Muscle of leg (tissue), 11 donors: ENCODE data around the gene NOVA2. TPM values are rescaled to one million over a fixed set of nuclear protein-coding genes. Genes with fewer than 3 reads are reported as not detected.

ENCODE experiments used
- DNase-seq: peaks from one replicate; pipeline ENCODE4 v3.0.0; 2013
- H3K27ac ChIP-seq: one replicate; pipeline ENCODE4 v1.5.1; 2013; ENCODE audit warnings: mild to moderate bottlenecking, low read length, control low read depth
- H3K27me3 ChIP-seq: one replicate; pipeline ENCODE4 v1.6.1; 2013; ENCODE audit warnings: low read length; ENCODE audit not compliant: control insufficient read depth, insufficient read depth
- H3K36me3 ChIP-seq: one replicate; pipeline ENCODE4 v1.6.1; 2013; ENCODE audit warnings: low read length; ENCODE audit not compliant: control insufficient read depth, insufficient read depth
- H3K4me1 ChIP-seq: one replicate; pipeline ENCODE4 v1.6.1; 2013; ENCODE audit warnings: low read length; ENCODE audit not compliant: control insufficient read depth, insufficient read depth
- H3K4me3 ChIP-seq: one replicate; pipeline ENCODE4 v1.5.1; 2013; ENCODE audit warnings: low read length, control low read depth
- H3K9me3 ChIP-seq: replicated peaks from 2 replicates; pipeline ENCODE4 v1.6.1; 2013; ENCODE audit warnings: low read depth, low read length; ENCODE audit not compliant: control insufficient read depth
- WGBS: methylation state at CpG from one replicate; pipeline ENCODE4 v1.1.5; 2013; ENCODE audit warnings: missing lambda C conversion rate; ENCODE audit not compliant: insufficient coverage; 5-methylcytosine and 5-hydroxymethylcytosine counted together
- polyA plus RNA-seq, 8 donors: library from polyadenylated mRNA; unstranded; fragments of 120-200 nt; gene quantifications; one replicate each; pipeline versions ENCODE4 v1.2.1 to v1.2.3, GENCODE V29; 2013; ENCODE audit warnings: inconsistent platforms in 1 of 8, low replicate concordance in 1 of 8; ENCODE audit not compliant: insufficient read length in 8 of 8, insufficient read depth in 1 of 8
- total RNA-seq: library from RNA; stranded (reverse); fragments of 120-200 nt; gene quantifications from one replicate; pipeline ENCODE4 v1.2.4, GENCODE V29; 2013

NOVA2 gene
- total and polyA plus RNA-seq, 9 donors, result 0.98 to 5.3 (median 3.9) TPM

DNA sequence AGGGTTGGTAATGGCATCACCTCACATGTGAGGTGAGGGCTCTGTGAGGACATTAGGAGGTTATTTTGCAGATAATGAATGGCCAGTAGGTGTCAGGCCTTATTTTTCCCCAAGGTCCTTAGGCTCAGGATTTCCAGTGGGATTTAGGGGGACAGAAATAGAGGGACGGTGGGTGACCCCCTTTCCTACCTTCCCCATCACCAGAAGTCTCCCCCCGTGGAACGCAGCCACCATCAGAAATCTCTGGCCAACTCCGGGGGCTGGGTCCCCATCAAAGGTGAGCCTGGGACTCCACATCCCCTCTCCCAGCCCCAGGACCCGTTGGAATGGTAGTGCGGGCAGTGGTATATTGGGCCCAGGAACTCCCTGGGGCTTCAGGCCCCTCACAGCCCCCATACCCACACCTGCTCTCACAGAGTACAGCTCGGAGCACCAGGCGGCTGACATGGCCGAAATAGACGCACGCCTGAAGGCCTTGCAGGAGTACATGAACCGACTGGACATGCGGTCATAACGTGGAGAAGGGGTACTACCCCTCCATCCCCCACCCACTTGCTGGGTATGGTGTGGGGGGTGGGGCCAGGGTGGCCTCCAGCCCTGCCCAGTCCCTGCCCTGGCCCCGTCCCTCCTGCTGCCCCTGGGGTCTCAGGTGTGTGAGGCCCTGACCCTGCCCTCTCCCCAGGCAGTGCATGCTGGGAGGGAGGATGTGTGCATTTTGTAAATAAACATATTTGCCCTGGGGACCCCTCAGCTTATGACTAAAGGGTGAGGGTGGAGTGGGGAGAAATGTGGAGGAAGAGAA, 44.4 kb upstream of the NOVA2 start:
- Histone ChIP-seq H3K27ac (no peak overlapping the region), H3K4me3 (no peak overlapping the region), H3K36me3 (peaks cover 7% of the 10 kb centered on the region), H3K4me1 (peaks cover 17% of the 10 kb centered on the region), H3K9me3 (no peaks in the 10 kb centered on the region), H3K27me3 (peaks cover 42% of the 10 kb centered on the region)
- DNase-seq, result no peak
- WGBS, result 91% methylated on average over 5 of the region's 15 CpGs

DNA sequence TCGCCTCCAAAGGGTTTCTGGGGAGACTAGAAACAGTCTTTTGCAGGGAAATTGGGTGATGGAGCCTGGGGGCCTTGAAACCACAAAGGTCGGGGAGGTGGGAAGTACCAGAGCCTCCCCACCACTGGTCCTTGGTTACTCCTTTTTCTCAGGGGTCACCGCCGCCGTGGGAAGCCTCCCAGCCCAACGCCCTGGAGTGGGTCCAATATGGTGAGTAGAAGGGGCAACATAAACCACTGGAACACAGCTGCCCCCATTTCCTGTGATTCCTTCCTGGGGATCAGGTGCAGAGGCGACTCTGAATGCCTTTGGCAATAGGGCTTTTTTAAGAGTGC, 43.4 kb upstream of the NOVA2 start:
- Histone ChIP-seq H3K27ac (no peak overlapping the region), H3K9me3 (no peaks in the 10 kb centered on the region), H3K27me3 (peaks cover 36% of the 10 kb centered on the region), H3K36me3 (peaks cover 7% of the 10 kb centered on the region), H3K4me1 (peaks cover 17% of the 10 kb centered on the region), H3K4me3 (no peak overlapping the region)
- 47% methylated on average over 3 of the region's 7 CpGs for WGBS
- no peak for DNase-seq

DNA sequence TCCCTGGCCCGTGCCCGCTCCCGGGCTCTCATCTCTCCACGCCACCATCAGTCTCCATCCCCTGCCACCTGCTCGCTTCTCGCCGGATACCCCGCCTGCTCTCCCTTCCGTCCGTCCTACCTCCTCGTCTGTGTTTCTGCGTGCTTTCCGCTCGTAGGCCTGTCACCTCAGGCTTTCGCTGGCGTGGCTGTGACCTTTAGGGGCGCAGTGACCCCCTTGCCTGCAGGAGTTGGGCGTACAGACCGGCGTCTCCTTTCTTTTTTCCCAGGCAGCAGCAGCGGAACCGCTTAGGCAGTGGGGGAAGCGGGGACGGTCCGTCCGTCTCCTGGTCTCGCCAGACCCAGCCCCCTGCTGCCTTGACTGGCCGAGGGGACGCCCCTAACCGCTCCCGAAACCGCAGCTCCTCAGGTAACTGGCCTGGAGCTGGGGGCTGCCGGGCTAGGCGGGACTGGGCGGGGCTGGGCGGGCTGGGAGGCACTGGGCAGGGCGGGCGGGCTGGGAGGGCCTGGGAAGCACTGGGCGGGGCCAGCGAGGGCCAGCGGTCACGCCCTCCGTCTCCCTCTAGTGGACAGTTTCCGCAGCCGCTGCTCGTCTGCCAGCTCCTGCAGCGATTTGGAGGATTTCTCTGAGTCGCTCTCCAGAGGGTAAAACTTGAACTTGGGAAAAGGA, 42.9 kb upstream of the NOVA2 start:
- Histone ChIP-seq H3K9me3 (no peaks in the 10 kb centered on the region), H3K4me3 (peak overlapping the region; percentile 56), H3K27ac (no peak overlapping the region), H3K36me3 (peaks cover 7% of the 10 kb centered on the region), H3K4me1 (peaks cover 17% of the 10 kb centered on the region), H3K27me3 (peaks cover 32% of the 10 kb centered on the region)
- DNase-seq, result peak; percentile 88
- 0% methylated on average over 44 of the region's 48 CpGs for WGBS

DNA sequence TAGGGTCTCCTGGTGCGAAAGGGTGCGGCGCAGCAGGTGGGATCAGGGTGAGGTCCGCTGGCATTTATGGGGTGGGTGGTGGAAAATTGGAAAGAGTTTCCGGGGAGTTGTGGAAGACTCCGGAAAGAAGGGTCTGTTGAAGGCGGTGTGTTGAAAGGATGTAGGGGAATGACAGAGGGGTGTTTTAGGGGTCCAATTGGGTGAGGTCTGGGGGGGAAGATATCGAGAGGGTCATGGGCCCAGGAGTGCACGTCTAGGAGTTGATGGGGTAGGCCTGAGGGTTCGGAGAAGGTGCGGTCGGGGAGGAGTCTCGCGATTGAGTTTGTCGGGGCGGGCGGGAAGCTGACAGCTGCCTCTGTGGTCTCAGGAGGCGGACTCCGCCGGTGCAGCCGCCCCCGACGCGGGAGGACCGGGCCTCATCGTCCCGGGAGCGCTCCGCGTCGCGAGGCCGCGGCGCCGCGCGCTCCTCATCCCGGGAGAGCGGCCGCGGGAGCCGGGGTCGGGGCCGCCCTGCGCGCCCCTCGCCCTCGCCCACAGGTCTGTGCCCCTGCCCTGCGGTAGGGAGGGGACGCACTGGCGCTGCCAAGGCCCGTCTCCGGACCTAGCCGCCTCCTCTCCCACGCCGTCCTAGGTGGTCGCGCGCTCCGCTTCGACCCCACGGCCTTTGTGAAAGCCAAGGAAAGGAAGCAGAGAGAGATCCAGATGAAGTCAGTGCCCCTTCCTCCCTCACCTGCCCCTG, 42.2 kb upstream of the NOVA2 start:
- peaks cover 32% of the 10 kb centered on the region for H3K27me3 ChIP-seq
- H3K9me3 ChIP-seq, result no peaks in the 10 kb centered on the region
- peaks cover 17% of the 10 kb centered on the region for H3K4me1 ChIP-seq
- H3K27ac ChIP-seq, result no peak overlapping the region
- peaks cover 7% of the 10 kb centered on the region for H3K36me3 ChIP-seq
- WGBS, result 2% methylated on average over 62 of the region's 63 CpGs
- no peak for DNase-seq
- peak overlapping the region; percentile 56 for H3K4me3 ChIP-seq

DNA sequence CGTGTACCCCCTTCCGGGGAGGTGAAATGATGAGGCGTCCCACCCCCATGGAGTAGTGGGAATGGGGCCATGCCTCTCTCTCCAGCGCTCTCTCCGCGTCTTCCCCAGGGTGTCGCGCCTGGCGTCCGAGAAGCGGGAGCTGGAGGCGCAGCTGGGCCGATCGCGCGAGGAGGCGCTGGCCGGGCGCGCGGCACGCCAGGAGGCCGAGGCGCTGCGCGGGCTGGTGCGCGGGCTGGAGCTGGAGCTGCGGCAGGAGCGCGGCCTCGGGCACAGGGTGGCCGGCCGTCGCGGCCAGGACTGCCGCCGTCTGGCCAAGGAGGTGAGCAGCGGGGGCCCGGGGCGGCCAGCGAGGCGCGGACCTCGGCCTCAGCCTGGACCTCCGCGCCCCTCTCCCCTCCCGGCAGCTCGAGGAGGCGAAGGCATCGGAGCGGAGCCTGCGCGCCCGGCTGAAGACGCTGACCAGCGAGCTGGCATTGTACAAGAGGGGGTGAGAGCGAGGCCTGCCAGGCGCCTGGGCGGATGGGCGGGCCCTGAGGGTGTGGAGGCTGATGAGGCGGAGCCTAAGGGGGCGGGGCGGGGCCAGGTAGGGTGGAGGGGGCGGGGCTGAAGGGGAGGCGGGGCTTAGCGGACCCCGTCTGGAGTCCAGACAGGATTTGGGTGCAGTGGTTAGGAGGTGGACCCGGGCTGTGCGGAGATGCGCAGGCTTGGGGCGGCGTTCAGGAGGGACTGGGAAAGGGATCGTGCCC, 41.4 kb upstream of the NOVA2 start:
- H3K9me3 ChIP-seq, result no peaks in the 10 kb centered on the region
- H3K36me3 ChIP-seq, result peaks cover 9% of the 10 kb centered on the region
- peaks cover 17% of the 10 kb centered on the region for H3K4me1 ChIP-seq
- peaks cover 32% of the 10 kb centered on the region for H3K27me3 ChIP-seq
- H3K27ac ChIP-seq, result no peak overlapping the region
- no peak overlapping the region for H3K4me3 ChIP-seq
- peak; percentile 40 for DNase-seq
- 4% methylated on average over 53 of the region's 74 CpGs for WGBS

DNA sequence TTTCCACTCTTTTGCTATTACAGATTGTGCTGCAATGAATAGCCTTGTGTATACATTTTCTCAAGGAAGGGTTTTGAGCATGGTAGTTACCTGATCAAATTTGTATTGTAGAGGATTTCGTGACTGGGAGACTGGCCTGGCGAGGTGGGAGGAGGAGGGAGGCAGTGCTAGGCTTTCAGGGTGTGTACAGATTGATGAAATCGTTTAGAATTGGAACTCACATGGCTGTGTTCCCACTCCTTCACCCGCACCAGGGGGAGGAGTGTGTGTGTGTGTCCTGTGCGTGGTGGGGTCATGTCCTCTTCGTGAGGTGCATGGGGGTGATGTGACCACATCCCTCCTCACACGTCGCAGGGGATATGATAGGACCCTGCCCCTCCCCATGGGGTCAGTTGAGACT, 40.9 kb upstream of the NOVA2 start:
- Histone ChIP-seq H3K27me3 (peaks cover 32% of the 10 kb centered on the region), H3K36me3 (peaks cover 9% of the 10 kb centered on the region), H3K4me1 (peaks cover 19% of the 10 kb centered on the region), H3K4me3 (no peak overlapping the region), H3K27ac (no peak overlapping the region), H3K9me3 (no peaks in the 10 kb centered on the region)
- DNase-seq, result no peak
- WGBS, result 70% methylated on average over 2 of the region's 8 CpGs

DNA sequence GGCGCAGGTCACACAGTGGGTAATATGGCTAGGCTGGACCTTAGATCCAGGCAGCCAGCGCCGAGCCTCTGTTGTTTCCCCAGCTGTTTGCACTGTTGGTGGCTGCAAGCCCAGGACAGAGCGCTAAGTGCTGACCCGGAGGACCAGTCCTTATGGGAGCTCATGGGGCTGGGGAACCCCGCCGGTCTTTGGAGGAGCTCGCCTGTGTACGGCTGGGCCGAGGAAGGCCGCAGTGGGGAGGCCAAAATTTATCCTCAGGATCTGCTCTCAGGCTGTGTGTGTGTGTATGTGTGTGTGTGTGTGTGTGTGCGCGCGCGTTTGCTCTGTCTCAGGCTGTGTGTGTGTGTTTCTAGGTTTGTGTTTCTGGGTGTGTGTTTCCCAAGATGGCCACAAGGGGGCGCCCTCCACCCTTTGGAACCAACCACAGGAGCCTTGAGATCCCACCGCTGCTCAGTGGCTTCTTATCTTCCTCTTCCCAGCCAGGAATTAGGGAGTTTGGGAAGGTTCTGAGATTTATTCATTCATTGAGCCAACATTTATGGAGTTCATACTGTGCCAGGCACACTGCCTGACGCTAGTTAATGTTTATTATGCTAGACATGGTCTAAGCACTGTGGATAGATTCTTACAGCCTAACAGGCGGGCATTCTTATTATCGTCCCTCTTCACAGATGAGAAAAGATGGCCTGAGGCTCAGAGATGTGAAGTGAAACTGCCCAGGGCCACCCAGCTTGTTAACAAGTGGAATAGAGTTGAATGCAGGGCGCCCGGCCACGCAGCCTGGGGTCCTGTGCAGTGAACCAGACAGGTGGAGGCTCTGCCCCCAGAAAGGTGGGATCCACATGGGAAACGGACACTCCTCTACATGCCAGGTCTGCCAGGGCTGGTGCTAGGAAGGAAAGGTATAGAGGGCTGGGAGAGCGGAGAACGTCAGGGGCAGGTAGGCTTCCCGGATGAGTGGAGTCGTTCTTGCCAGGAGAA, 36.2 kb upstream of the NOVA2 start:
- peak; percentile 70 for DNase-seq

DNA sequence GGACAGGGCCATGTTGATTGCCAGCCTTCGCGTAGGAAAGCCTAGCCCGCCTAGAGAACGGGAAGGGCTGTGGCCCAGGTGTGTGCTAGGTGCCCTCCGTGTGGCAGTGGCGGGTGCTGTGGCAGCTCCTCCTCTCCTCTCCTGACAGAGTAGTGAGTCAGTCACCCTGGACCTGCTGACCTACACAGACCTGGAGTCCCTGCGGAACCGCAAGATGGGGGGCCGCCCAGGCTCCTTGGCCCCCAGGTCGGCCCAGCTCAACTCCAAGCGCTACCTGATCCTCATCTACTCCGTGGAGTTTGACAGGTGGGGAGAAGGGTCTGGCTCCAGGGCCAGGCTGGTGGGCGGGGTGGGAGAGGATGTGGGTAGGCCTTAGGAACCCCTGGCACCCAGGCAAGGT, 32.7 kb upstream of the NOVA2 start:
- no peaks in the 10 kb centered on the region for H3K9me3 ChIP-seq
- H3K36me3 ChIP-seq, result peaks cover 8% of the 10 kb centered on the region
- H3K27me3 ChIP-seq, result no peaks in the 10 kb centered on the region
- 88% methylated on average over 3 of the region's 13 CpGs for WGBS
- no peak overlapping the region for H3K27ac ChIP-seq
- H3K4me3 ChIP-seq, result no peak overlapping the region
- DNase-seq, result no peak
- H3K4me1 ChIP-seq, result peaks cover 3% of the 10 kb centered on the region

More for the DNA sequence above, 36.2 kb upstream of the NOVA2 start:
- Histone ChIP-seq H3K36me3 (peaks cover 8% of the 10 kb centered on the region), H3K4me1 (peaks cover 7% of the 10 kb centered on the region), H3K27ac (no peak overlapping the region), H3K4me3 (no peak overlapping the region), H3K9me3 (no peaks in the 10 kb centered on the region), H3K27me3 (peaks cover 17% of the 10 kb centered on the region)
- 78% methylated on average over 13 of the region's 28 CpGs for WGBS

DNA sequence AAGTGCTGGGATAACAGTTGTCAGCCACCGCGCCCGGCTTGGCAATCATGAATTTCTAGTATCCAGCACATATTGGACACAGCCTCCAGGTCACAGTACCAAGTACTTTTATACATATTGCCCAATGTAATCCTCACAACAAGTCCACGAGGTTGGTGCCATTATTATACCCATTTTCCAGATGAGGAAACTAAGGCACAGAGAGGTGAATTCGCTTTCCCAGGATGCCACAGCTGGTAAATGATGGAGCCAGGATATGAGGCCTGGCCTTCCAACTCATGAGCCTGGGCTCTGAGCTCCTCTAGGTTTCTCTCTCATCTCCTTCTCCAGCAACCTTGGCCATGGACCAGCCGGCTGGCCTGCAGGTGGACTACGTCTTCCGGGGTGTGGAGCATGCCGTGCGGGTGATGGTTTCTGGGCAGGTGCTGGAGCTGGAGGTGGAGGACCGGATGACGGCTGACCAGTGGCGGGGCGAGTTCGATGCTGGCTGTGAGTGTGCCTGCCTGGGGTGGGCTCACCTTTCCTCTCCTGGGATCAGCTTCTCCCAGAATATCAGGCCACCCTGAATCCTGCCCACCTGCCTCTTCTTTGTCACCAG, 29.1 kb upstream of the NOVA2 start:
- H3K4me1 ChIP-seq, result peaks cover 16% of the 10 kb centered on the region
- H3K27ac ChIP-seq, result no peak overlapping the region
- H3K36me3 ChIP-seq, result peaks cover 5% of the 10 kb centered on the region
- no peak overlapping the region for H3K4me3 ChIP-seq
- H3K9me3 ChIP-seq, result no peaks in the 10 kb centered on the region
- 97% methylated on average over 8 of the region's 15 CpGs for WGBS
- H3K27me3 ChIP-seq, result peaks cover 18% of the 10 kb centered on the region
- DNase-seq, result no peak
